GM23248 (cell line): Measurements from ENCODE around the gene HSPA1B.

Source experiments
- EZH2 ChIP-seq: fragments of 200-600 bp; sonication (generic); IDR thresholded peaks from 2 replicates; pipeline ENCODE4 v1.6.1; 2018; ENCODE audit warnings: antibody characterized with exemption, mild to moderate bottlenecking; ENCODE audit not compliant: insufficient read depth, poor library complexity, severe bottlenecking
- EZH2phosphoT487 ChIP-seq: fragments of 200-600 bp; sonication (generic); IDR thresholded peaks from 2 replicates; pipeline ENCODE4 v1.6.1; 2018; ENCODE audit warnings: antibody characterized with exemption, moderate library complexity, mild to moderate bottlenecking, low read depth; ENCODE audit not compliant: insufficient read depth

GRCh38 chr6:31785475-31785874 lies 42.1 kb upstream of the HSPA1B start:
- TF ChIP-seq EZH2 (no peak), EZH2phosphoT487 (no peak)
